ENCODE data around the gene EAF1.
A peak's percentile ranks its signal among the peaks of the same experiment; 100 is the strongest.

Gene EAF1

GRCh38 chr3:15488002-15488401 is 60.6 kb downstream of the EAF1 start:
- DNase-seq (ENCODE audit: extremely low spot score) = no peak
- CTCF ChIA-PET = no interaction called here
- POLR2A ChIA-PET = no interaction called here
- no peak for TF ChIP-seq CTCF (IDR thresholded peaks at IDR 0.05; ENCODE audit: control extremely low read depth, extremely low read depth, low read depth, missing control alignments)

DNA sequence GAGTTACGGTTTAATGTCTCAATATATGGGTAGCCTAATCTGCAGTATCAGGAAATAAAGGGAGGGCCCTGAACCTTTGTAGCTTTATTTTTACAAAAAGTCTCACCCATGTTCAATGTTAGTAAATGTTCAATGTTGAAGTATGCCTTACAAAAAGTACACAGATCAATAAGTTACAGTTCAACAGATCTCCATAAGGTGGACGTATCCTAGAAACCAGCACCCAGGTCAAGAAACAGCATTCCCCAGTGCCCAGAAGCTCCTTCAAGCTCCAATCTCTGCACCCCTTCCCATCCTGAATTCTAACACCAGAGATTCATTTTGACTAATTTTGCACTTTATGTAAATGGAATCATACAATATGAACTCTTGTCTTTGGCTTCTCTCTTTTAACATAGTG is 62.8 kb downstream of the EAF1 start:
- DNase-seq (ENCODE audit: extremely low spot score) = no peak
- ChIA-PET CTCF (no interaction called here), POLR2A (no interaction called here)
- no peak for TF ChIP-seq CTCF (IDR thresholded peaks at IDR 0.05; ENCODE audit: control extremely low read depth, extremely low read depth, low read depth, missing control alignments)

DNA sequence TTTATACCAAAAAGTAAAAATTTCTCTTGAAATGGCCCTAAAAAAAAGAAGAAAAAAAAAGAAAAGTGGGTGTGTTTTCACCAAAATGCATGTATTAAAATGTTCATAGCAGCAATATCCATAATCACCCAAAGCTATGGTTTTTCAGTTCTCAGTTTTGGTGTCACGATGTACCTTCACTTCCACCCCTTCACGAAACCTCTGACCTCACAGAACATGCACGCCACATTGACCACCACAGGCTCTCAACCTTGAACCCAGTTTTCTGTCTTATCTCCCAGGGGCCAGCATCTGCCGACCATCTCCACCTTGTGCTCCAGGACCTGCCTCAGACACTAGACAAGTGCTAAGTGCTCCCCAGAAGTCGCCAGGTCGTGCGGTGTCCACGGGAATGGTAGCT is 63.7 kb downstream of the EAF1 start:
- DNase-seq (ENCODE audit: extremely low spot score) = peak; percentile 43
- CTCF ChIA-PET = no interaction called here
- TF ChIP-seq CTCF (IDR thresholded peaks at IDR 0.05; ENCODE audit: control extremely low read depth, extremely low read depth, low read depth, missing control alignments) = no peak
- POLR2A ChIA-PET = no interaction called here

Measured in GM10248 (cell line).